ENCODE data around the gene NCKAP5. TPM values are rescaled to one million over a fixed set of nuclear protein-coding genes. Genes with fewer than 3 reads are reported as not detected.

NCKAP5 gene
- polyA plus RNA-seq, 1 experiment, result 2.1 TPM

GRCh38 chr2:133589456-133589855 lies 21.2 kb upstream of the NCKAP5 start:
- POLR2A ChIA-PET, result no interaction called here
- Histone ChIP-seq H3K27me3 (ENCODE audit: control insufficient read depth, insufficient read depth, low read length) (no peaks in the 10 kb centered on the region), H3K4me3 (ENCODE audit: low read depth, low read length) (no peak overlapping the region), H3K36me3 (ENCODE audit: control insufficient read depth, insufficient read depth, low read length) (no peaks in the 10 kb centered on the region)
- CTCF ChIA-PET, result no interaction called here
- no peak for DNase-seq (ENCODE audit: low read depth)
- no peak for TF ChIP-seq CTCF (IDR thresholded peaks at IDR 0.05; ENCODE audit: insufficient read depth, low read depth, low read length)

GRCh38 chr2:133588144-133588543 lies 19.9 kb upstream of the NCKAP5 start:
- no peaks in the 10 kb centered on the region for H3K27me3 ChIP-seq (ENCODE audit: control insufficient read depth, insufficient read depth, low read length)
- no peaks in the 10 kb centered on the region for H3K36me3 ChIP-seq (ENCODE audit: control insufficient read depth, insufficient read depth, low read length)
- POLR2A ChIA-PET, result no interaction called here
- DNase-seq (ENCODE audit: low read depth), result no peak
- CTCF ChIA-PET, result no interaction called here
- TF ChIP-seq CTCF (IDR thresholded peaks at IDR 0.05; ENCODE audit: insufficient read depth, low read depth, low read length), result no peak
- no peak overlapping the region for H3K4me3 ChIP-seq (ENCODE audit: low read depth, low read length)

- no peaks in the 10 kb centered on the region for H3K27me3 ChIP-seq (ENCODE audit: control insufficient read depth, insufficient read depth, low read length)
- ChIA-PET POLR2A (no interaction called here), CTCF (no interaction called here)
- no peak for TF ChIP-seq CTCF (IDR thresholded peaks at IDR 0.05; ENCODE audit: insufficient read depth, low read depth, low read length)
- DNase-seq (ENCODE audit: low read depth), result no peak
- no peak overlapping the region for H3K4me3 ChIP-seq (ENCODE audit: low read depth, low read length)
- H3K36me3 ChIP-seq (ENCODE audit: control insufficient read depth, insufficient read depth, low read length), result no peaks in the 10 kb centered on the region
Measured at GRCh38 chr2:133586978-133587377, 18.7 kb upstream of the NCKAP5 start.

GRCh38 chr2:133581010-133581760 lies 12.9 kb upstream of the NCKAP5 start:
- no peaks in the 10 kb centered on the region for H3K36me3 ChIP-seq (ENCODE audit: control insufficient read depth, insufficient read depth, low read length)
- no peak for DNase-seq (ENCODE audit: low read depth)
- H3K27me3 ChIP-seq (ENCODE audit: control insufficient read depth, insufficient read depth, low read length), result no peaks in the 10 kb centered on the region
- ChIA-PET POLR2A (no interaction called here), CTCF (interaction anchor here (0.9 to 1.7 kb wide), 3 partner anchors 20 to 263 kb away, joined by 3 to 9 read pairs (median 4); no protein-coding TSS in a partner anchor)
- TF ChIP-seq CTCF (IDR thresholded peaks at IDR 0.05; ENCODE audit: insufficient read depth, low read depth, low read length), result no peak
- H3K4me3 ChIP-seq (ENCODE audit: low read depth, low read length), result no peak overlapping the region

GRCh38 chr2:133579274-133579673 lies 11.0 kb upstream of the NCKAP5 start:
- TF ChIP-seq CTCF (IDR thresholded peaks at IDR 0.05; ENCODE audit: insufficient read depth, low read depth, low read length), result no peak
- H3K4me3 ChIP-seq (ENCODE audit: low read depth, low read length), result no peak overlapping the region
- DNase-seq (ENCODE audit: low read depth), result no peak
- CTCF ChIA-PET, result interaction anchor here (1.7 kb wide), 1 partner anchor 265 kb away, joined by 9 read pairs; no protein-coding TSS in a partner anchor
- POLR2A ChIA-PET, result interaction anchor here (0.6 kb wide), 1 partner anchor 87 kb away, joined by 3 read pairs; no protein-coding TSS in a partner anchor
- H3K36me3 ChIP-seq (ENCODE audit: control insufficient read depth, insufficient read depth, low read length), result no peaks in the 10 kb centered on the region
- no peaks in the 10 kb centered on the region for H3K27me3 ChIP-seq (ENCODE audit: control insufficient read depth, insufficient read depth, low read length)
